GM06990 (cell line): ENCODE measurements around the gene CRLF1.

Source experiments
- DNase-seq: peaks from one replicate; pipeline ENCODE4 v3.0.0-alpha.2; 2011; ENCODE audit not compliant: insufficient read length; ENCODE audit errors: extremely low read depth
- H3K27me3 ChIP-seq: replicated peaks from 2 replicates; pipeline ENCODE4 v1.6.0; 2011; ENCODE audit warnings: low read length; ENCODE audit not compliant: control insufficient read depth, insufficient read depth
- H3K36me3 ChIP-seq: 2 replicates; pipeline ENCODE4 v1.5.1; 2011; ENCODE audit warnings: low read length; ENCODE audit not compliant: control insufficient read depth, insufficient read depth
- H3K4me3 ChIP-seq: replicated peaks from 2 replicates; pipeline ENCODE4 v1.5.1; 2011; ENCODE audit warnings: low read depth, mild to moderate bottlenecking, control low read depth, low read length
- CTCF ChIP-seq: IDR thresholded peaks from 2 replicates; pipeline ENCODE4 v1.5.1; 2011; ENCODE audit warnings: low read length, control low read depth, mild to moderate bottlenecking, inconsistent platforms; ENCODE audit not compliant: insufficient read depth, poor library complexity, severe bottlenecking

CRLF1 gene

DNA sequence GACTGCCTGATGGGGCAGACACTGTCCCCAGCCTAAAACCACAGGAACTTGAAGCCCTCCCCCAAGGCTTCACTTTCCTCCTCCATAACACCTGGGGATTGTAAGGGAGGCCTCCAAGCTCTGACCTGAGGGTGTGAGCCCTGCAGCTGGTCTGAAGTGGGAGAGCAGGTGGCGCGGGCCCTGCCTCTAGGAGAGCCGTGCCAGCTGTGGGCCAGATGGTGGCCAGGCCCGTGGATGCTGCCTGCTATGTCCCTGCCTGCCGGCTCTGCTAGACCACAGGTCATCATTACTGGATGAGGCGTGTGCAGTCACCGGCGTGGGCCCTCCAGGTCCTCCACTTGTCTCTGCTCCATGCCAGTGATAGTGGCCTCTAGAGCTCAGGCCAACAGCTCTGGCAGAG lies 26.7 kb upstream of the CRLF1 start:
- H3K27me3 ChIP-seq: no peaks in the 10 kb centered on the region
- no peaks in the 10 kb centered on the region for H3K36me3 ChIP-seq
- no peak for DNase-seq
- no peak for TF ChIP-seq CTCF
- H3K4me3 ChIP-seq: no peak overlapping the region

- TF ChIP-seq CTCF: no peak
- no peaks in the 10 kb centered on the region for H3K27me3 ChIP-seq
- H3K36me3 ChIP-seq: no peaks in the 10 kb centered on the region
- no peak overlapping the region for H3K4me3 ChIP-seq
- DNase-seq: no peak
These were observed 22.8 kb upstream of the CRLF1 start for GRCh38 chr19:18629166-18630088.

GRCh38 chr19:18626906-18627305 lies 20.3 kb upstream of the CRLF1 start:
- DNase-seq: no peak
- TF ChIP-seq CTCF: no peak
- Histone ChIP-seq H3K36me3 (no peaks in the 10 kb centered on the region), H3K4me3 (no peak overlapping the region), H3K27me3 (no peaks in the 10 kb centered on the region)

GRCh38 chr19:18620902-18621301 lies 14.3 kb upstream of the CRLF1 start:
- no peaks in the 10 kb centered on the region; the same call in 1 of the 2 replicates for H3K27me3 ChIP-seq
- TF ChIP-seq CTCF: no peak
- no peak overlapping the region for H3K4me3 ChIP-seq
- no peak for DNase-seq
- no peaks in the 10 kb centered on the region for H3K36me3 ChIP-seq

DNA sequence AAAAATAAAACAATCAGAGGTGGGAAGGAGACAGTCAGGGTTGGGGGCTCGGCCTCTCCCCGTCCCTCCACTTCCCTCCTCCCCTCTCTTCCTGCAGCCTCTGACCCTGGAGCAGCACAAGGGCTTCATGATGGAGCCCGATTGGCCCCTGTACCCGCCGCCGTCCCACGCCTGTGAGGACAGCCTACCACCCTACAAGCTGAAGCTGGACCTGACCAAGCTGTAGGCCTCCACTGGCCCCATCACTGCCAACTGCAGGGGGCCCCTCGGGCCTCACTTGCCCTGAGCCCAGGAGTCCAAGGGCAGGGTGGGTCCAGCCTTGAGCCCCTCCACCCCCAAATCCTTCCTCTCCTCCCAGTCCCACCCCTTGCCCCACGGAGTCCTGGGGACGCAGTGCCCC lies 13.7 kb upstream of the CRLF1 start:
- Histone ChIP-seq H3K27me3 (no peaks in the 10 kb centered on the region; the same call in 1 of the 2 replicates), H3K36me3 (no peaks in the 10 kb centered on the region), H3K4me3 (no peak overlapping the region)
- no peak for DNase-seq
- no peak for TF ChIP-seq CTCF

- no peak for TF ChIP-seq CTCF
- Histone ChIP-seq H3K36me3 (no peaks in the 10 kb centered on the region), H3K27me3 (peaks cover 2% of the 10 kb centered on the region; the same call in 1 of the 2 replicates), H3K4me3 (no peak overlapping the region)
- no peak for DNase-seq
These were observed 11.6 kb upstream of the CRLF1 start for GRCh38 chr19:18618236-18618635.
